Measurements from ENCODE around the gene BORCS6. TPM values are rescaled to one million over a fixed set of nuclear protein-coding genes. Genes with fewer than 3 reads are reported as not detected.

BORCS6 gene
- total and polyA plus RNA-seq, 9 of the 15 experiments (the other 6 are each of a cell fraction or from before 2014, with no cell fraction given): 0.01 to 7.4 (median 2.3) TPM

- TF ChIP-seq ARID4B (CRISPR knock-in tag; IDR thresholded peaks at IDR 0.05) (no peak), RBM22 (IDR thresholded peaks at IDR 0.05; ENCODE audit: low read depth, low read length, poor library complexity, severe bottlenecking) (no peak), RNF219 (CRISPR knock-in tag; IDR thresholded peaks at IDR 0.05) (no peak), SFPQ (IDR thresholded peaks at IDR 0.05; ENCODE audit: low read depth, low read length) (no peak), ZNF274 (IDR thresholded peaks at IDR 0.05; ENCODE audit: borderline replicate concordance, low read depth, low read length) (no peak), HLTF (IDR thresholded peaks at IDR 0.05) (no peak), KAT7 (CRISPR knock-in tag; IDR thresholded peaks at IDR 0.05; ENCODE audit: borderline replicate concordance) (no peak), ZNF407 (IDR thresholded peaks at IDR 0.05; ENCODE audit: low read depth) (no peak)
These were observed 2.3 kb upstream of the BORCS6 start (continued) for GRCh38 chr17:8192070-8192815.
